Fibroblast of lung (primary cell): Measurements from ENCODE around the gene ARHGAP21. TPM values are rescaled to one million over a fixed set of nuclear protein-coding genes. Genes with fewer than 3 reads are reported as not detected.

ENCODE experiments used
- DNase-seq, 2 donors: peaks; one replicate each; pipeline versions ENCODE4 v3.0.0 to v3.0.0-alpha.2; 2010; ENCODE audit warnings: low read depth in 2 of 2
- H2AFZ ChIP-seq: 2 replicates; pipeline ENCODE4 v1.5.1; 2012; ENCODE audit warnings: low read length, control low read depth, inconsistent platforms
- H3K27ac ChIP-seq: 2 replicates; pipeline ENCODE4 v1.5.1; 2011; ENCODE audit warnings: low read length, control low read depth; ENCODE audit not compliant: insufficient read depth
- H3K27me3 ChIP-seq: 2 replicates; pipeline ENCODE4 v1.5.1; 2011; ENCODE audit warnings: mild to moderate bottlenecking, low read length; ENCODE audit not compliant: control insufficient read depth, insufficient read depth
- H3K36me3 ChIP-seq: 2 replicates; pipeline ENCODE4 v1.5.1; 2011; ENCODE audit warnings: low read length; ENCODE audit not compliant: control insufficient read depth, insufficient read depth
- H3K4me1 ChIP-seq: 2 replicates; pipeline ENCODE4 v1.5.1; 2011; ENCODE audit warnings: low read length; ENCODE audit not compliant: control insufficient read depth, insufficient read depth; ENCODE audit errors: extremely low read depth
- H3K4me2 ChIP-seq: 2 replicates; pipeline ENCODE4 v1.5.1; 2011; ENCODE audit warnings: low read length, control low read depth; ENCODE audit not compliant: insufficient read depth; ENCODE audit errors: extremely low read depth
- H3K4me3 ChIP-seq, 4 experiments: fragments of 200-600 bp in 1 of 4; sonication (generic) in 1 of 4; replicated peaks in 1 of 4; 2 replicates each; pipeline ENCODE4 v1.5.1; 2011 to 2016; ENCODE audit warnings: low read length in 4 of 4, low read depth in 3 of 4, mild to moderate bottlenecking in 3 of 4, control low read depth in 2 of 4, inconsistent platforms in 1 of 4, mixed read lengths in 1 of 4; ENCODE audit not compliant: insufficient read depth in 1 of 4; ENCODE audit errors: control extremely low read depth in 1 of 4
- H3K79me2 ChIP-seq: 2 replicates; pipeline ENCODE4 v1.5.1; 2012; ENCODE audit warnings: mild to moderate bottlenecking, low read length, inconsistent platforms; ENCODE audit not compliant: control insufficient read depth, insufficient read depth
- H3K9ac ChIP-seq: 2 replicates; pipeline ENCODE4 v1.5.1; 2011; ENCODE audit warnings: mild to moderate bottlenecking, low read length, control low read depth; ENCODE audit not compliant: insufficient read depth
- H3K9me3 ChIP-seq: 2 replicates; pipeline ENCODE4 v1.5.1; 2012; ENCODE audit warnings: low read depth, low read length; ENCODE audit not compliant: control insufficient read depth, insufficient read depth
- H4K20me1 ChIP-seq: 2 replicates; pipeline ENCODE4 v1.5.1; 2011; ENCODE audit warnings: low read length; ENCODE audit not compliant: control insufficient read depth, insufficient read depth; ENCODE audit errors: extremely low read depth
- CTCF ChIP-seq, 2 donors: IDR thresholded peaks in 1 of 2; conservative IDR thresholded peaks in 1 of 2; 1 replicate in 1 of 2; 2 replicates in 1 of 2; pipeline ENCODE4 v1.5.1; 2011 to 2012; ENCODE audit warnings: low read length in 2 of 2, control low read depth in 1 of 2, inconsistent platforms in 1 of 2, low read depth in 1 of 2, mild to moderate bottlenecking in 1 of 2
- EZH2 ChIP-seq: IDR thresholded peaks from 2 replicates; pipeline ENCODE4 v1.5.1; 2012; ENCODE audit warnings: low read length, control low read depth, mild to moderate bottlenecking; ENCODE audit errors: missing control alignments
- polyA plus RNA-seq, 2 donors: library from polyadenylated mRNA; depleted of rRNA in 1 of 2; stranded (reverse) in 1 of 2; unstranded in 1 of 2; fragments of >200 nt; gene quantifications; 2 replicates each; pipeline ENCODE4 v1.2.1, GENCODE V29; 2011 to 2012; ENCODE audit warnings: missing spikeins in 1 of 2
- total RNA-seq: library from RNA; depleted of rRNA; stranded (reverse); fragments of >200 nt; gene quantifications from 2 replicates; pipeline ENCODE4 v1.2.1, GENCODE V29; 2014

The ARHGAP21 gene
- total and polyA plus RNA-seq, 2 donors (not counting 1 experiment from before 2014, with no cell fraction given): 105 to 173 TPM

DNA sequence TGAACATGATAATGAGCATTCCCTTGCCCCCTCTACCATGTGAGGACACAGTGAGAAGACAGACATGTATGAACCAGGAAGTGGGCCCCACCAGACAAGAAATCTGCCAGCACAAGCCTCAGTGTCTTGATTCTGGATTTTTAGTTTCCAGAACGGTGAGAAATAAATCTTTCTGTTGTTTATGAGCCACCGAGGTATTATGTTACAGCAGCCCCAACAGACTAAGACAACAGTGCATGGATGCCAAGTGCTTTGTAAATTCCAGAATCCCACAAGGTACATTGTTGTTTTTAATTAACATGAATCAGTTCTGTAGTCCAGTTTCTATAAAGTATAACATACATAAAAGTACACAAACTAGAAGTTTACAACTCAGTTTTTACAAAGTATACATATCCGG is 162.2 kb downstream of the ARHGAP21 start:
- H3K79me2 ChIP-seq: no peaks in the 10 kb centered on the region
- H3K9ac ChIP-seq: no peak overlapping the region
- no peak overlapping the region for H2AFZ ChIP-seq
- H3K4me3 ChIP-seq: no peak overlapping the region
- H3K9me3 ChIP-seq: no peaks in the 10 kb centered on the region
- H3K27me3 ChIP-seq: peaks cover 3% of the 10 kb centered on the region
- no peaks in the 10 kb centered on the region for H3K4me1 ChIP-seq
- TF ChIP-seq EZH2 (no peak), CTCF (conservative IDR thresholded peaks at IDR 0.05 in 1 of 2, IDR thresholded peaks at IDR 0.05 in 1 of 2; ENCODE audit: low read depth in 1 of 2, low read length in 2 of 2) (no peak)
- no peaks in the 10 kb centered on the region for H4K20me1 ChIP-seq
- H3K27ac ChIP-seq: no peak overlapping the region
- peak; percentile 11 to 20 for DNase-seq
- H3K36me3 ChIP-seq: no peaks in the 10 kb centered on the region
- H3K4me2 ChIP-seq: no peak overlapping the region

- DNase-seq: peak; percentile 73 to 84
- no peaks in the 10 kb centered on the region for H3K36me3 ChIP-seq
- H3K4me1 ChIP-seq: no peaks in the 10 kb centered on the region
- no peak overlapping the region for H3K4me3 ChIP-seq
- TF ChIP-seq CTCF (conservative IDR thresholded peaks at IDR 0.05 in 1 of 2, IDR thresholded peaks at IDR 0.05 in 1 of 2; ENCODE audit: low read depth in 1 of 2, low read length in 2 of 2) (peak; percentile 64 to 78), EZH2 (no peak)
- peaks cover 3% of the 10 kb centered on the region for H3K27me3 ChIP-seq
- no peaks in the 10 kb centered on the region for H4K20me1 ChIP-seq
- no peaks in the 10 kb centered on the region for H3K9me3 ChIP-seq
- no peak overlapping the region for H3K4me2 ChIP-seq
- no peak overlapping the region for H3K9ac ChIP-seq
- no peak overlapping the region for H3K27ac ChIP-seq
- H2AFZ ChIP-seq: no peak overlapping the region
- H3K79me2 ChIP-seq: no peaks in the 10 kb centered on the region
Observed at GRCh38 chr10:24556750-24557742, 166.6 kb downstream of the ARHGAP21 start.

DNA sequence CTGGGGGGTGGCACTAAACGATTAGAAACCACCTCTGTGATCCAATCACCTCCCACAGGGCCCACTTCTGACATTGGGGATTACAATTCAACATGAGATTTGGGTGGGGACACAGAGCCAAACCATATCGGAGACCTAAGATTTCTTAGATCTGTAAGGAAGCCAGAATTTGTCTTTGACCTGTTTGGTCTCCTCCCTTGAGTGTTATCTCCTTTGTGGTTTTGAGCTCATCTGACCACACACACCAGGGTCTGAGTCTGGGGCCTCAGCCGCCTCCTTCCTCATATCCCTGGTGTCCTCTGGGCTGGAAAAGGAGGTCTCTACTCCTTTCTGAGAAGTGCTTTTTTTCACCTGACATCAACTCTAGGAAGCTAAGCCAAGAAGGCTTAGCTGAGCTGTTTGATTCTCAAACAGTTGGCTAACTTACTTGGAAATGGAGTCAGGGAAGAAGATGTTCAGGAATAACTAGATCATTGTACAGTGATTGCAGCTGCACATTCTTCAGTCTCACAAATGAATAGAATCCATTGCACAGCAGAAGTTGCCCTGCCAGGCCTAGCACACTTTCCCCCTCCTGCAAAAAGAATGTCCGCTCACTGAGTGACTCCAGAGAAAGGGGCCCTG is 167.4 kb downstream of the ARHGAP21 start:
- Histone ChIP-seq H3K36me3 (no peaks in the 10 kb centered on the region), H2AFZ (no peak overlapping the region), H3K9me3 (no peaks in the 10 kb centered on the region), H3K4me1 (no peaks in the 10 kb centered on the region), H3K27ac (no peak overlapping the region), H3K27me3 (peaks cover 3% of the 10 kb centered on the region), H3K79me2 (no peaks in the 10 kb centered on the region), H3K9ac (no peak overlapping the region), H3K4me2 (no peak overlapping the region), H4K20me1 (no peaks in the 10 kb centered on the region), H3K4me3 (no peak overlapping the region)
- TF ChIP-seq CTCF (conservative IDR thresholded peaks at IDR 0.05 in 1 of 2, IDR thresholded peaks at IDR 0.05 in 1 of 2; ENCODE audit: low read depth in 1 of 2, low read length in 2 of 2) (no peak), EZH2 (no peak)
- DNase-seq: peak in 1 of 2 donors; percentile 13
